Muscle of arm (tissue), 12 donors: ENCODE data around the gene MPC1L. TPM values are rescaled to one million over a fixed set of nuclear protein-coding genes. Genes with fewer than 3 reads are reported as not detected.

Source experiments
- DNase-seq: peaks from one replicate; pipeline ENCODE4 v3.0.0-alpha.2; 2013
- polyA plus RNA-seq, 12 donors: library from polyadenylated mRNA; unstranded; fragments of 120-200 nt; gene quantifications; one replicate each; pipeline ENCODE4 v1.2.1, GENCODE V29; 2013; ENCODE audit not compliant: insufficient read length in 12 of 12

The MPC1L gene
- polyA plus RNA-seq, 12 donors: not detected

DNA sequence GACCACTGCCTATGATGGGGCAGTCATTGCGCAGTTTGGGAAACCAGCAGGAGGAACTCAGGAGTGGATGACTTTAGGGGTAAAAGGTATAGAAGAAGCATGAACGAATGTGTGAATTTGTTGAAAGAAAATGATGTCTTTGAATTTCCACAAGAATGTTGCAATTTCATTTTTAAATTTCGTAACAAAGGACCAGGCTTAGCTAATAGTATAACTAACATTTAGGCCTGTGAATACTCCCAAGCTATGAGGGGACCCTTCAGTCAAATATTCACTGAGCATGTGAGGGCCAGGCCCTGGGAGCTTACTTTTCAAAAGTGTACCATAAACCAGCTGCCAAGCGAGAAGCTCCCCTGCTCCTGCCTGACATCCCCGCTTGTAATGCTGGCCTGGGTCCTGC lies 5.3 kb downstream of the MPC1L start:
- DNase-seq: no peak

DNA sequence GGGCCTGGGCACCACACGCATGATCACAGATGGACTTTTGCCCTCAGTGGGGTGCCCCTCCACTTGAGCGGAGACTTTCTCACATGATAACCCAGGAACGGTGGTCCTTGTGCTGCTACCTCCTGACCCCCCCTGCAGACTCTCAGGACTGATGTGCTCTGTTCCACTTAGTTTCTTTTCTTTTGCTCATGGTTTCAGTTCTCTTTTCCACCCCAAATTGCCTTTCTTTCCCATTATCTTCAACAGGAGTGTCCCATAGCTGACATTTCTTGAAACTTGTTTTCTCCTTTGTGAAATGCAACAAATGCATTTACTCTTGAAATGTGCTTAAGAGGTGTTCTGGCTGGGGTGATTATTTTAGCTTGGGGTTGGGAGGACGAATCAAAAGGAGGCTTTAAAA lies 9.0 kb downstream of the MPC1L start:
- DNase-seq: no peak

DNA sequence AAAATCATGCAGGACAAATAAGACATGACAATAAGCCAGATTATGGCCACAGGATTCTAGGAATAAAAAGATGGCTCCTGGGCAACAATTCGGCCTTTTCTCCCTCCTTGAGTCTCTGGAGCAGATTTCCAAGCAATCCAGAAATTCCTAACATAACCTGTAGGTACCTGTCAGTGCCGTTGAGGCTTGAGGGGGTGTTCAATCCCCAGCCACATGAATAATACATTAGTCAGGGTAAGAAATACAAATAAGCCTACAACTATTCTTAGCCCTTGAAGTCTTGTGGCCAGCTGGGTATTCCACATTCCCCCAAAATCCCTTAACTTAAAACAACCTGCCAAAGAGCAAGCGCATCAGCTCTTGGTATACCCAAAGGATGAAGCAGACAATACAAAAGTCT lies 14.5 kb downstream of the MPC1L start:
- DNase-seq: no peak

DNA sequence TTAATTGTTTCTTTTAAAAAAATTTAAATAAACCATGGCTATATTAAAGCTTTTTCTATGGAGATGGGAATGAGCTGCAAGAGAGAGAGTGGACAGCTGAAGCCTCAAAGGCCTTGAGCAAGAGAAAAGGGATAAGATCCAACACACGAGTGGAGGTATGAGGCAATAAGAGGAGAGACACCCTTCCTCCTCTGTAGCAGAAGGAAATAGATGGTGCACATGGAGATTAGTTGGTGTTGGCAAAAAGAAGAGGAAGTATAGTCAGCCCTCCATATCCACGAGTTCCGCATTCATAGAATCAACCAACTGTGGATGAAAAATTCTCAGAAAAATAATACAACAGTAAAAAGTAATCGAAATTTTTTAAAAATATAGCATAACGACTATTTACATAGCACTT lies 20.9 kb downstream of the MPC1L start:
- no peak for DNase-seq

DNA sequence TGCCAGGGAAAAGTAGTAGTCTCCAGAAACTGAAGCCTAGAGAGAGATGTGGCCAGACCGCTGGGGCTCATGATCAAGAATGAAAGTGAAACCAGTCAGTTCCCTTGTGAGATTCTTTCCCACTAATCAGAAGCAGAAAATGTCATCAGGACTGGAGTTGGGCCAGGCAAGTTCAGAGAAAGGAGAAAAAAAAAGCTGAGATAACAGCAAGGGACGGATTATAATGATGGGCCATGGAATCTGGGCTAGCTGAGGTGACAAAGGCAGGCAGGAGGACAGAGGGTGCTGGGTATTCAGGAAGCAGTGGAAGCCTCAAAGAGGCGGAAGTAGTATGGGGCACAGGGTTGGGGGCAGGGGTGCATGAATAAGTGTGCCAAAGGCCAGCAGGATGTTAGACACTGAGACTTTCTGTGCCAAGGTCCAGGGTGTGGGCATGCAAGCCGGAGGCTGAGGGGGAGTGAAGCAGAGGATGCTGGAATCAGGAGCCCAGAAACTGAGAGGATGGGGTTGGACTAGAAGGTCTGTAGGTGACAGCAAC lies 21.7 kb downstream of the MPC1L start:
- no peak for DNase-seq

DNA sequence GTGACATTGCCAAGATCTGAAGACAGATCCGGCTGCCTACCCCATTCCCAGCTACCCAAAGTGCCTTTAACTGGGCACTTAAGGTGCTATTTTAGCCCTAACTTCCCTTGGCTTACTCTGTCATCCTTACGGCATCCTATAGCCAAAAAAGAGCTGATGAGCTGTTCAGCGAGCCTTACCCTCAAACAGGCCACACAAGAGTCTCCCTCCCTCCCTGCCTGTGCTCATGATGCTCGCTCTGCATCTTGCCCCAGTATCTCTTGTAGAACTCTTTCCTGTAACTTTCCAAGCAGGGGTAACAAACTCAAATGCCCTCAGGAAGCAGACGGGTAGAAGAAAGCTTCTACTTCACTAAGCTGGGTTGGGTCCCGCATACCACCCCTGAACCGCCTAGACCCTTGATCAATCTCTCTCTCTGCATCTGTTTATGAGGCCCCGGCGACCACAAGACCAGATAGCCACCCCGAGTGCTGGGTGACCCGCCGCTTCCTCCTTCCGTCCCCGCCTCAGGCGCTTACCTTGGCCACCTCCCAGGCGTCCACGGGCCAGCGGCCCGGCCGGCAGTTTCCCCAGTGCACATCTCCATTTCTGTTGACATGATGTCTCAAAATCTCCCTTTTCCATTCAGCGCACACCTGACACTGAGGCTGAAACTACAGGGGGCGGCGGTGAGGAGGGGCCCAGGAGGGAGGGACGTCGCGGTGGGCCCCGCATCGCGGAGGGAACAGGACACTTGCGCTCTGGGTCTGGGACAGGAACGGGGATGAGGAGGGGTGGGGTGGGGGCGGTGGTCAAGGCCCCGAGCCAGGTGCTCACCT lies 23.5 kb downstream of the MPC1L start:
- DNase-seq: no peak

DNA sequence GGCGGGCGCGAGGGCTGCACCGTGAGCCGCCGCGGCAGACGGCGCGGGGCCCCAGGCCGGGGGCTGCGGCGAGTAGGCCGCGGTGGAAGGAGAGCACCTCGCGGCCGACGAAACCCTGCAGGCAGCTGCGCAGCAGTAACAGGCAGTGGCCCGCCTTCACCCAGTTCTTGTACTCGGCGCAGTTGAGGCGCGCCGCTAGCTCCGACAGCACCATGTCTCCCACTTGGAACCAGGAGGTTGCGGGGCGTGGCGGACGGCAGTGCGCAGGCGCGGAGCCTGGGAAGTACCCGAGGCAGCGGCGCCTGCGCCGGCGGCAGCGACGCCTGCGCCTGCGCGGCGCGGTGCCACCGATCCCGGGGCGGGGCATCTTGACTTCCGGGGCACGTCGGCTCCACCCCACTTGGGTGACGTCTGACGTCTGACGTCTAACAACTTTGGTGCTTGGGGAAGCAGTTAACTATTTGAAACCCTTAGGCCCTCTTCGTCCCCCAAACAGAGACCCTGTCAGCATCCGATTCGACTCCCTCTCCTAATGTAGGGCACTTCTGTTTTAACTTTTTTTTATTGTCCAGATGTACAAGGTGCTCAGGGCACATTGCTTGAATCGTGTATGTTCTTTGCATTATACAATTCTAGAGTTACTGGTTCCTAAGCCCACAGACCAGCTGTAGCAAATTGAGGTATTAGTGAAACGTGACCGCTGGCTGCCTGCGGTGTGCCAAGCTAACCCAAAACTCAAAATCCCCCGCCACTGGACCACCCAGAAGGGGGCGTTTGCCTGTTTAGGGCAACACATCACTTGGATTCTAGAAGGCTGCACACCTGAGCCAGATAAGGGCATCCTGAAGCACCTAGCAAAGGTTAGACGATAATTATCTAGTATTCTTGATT lies 24.3 kb downstream of the MPC1L start, which contains the start of gene CXorf38:
Gene CXorf38 (minus strand): TSS at position 255 of the 891 bp plus-strand sequence. CDS start 41 bp downstream, at position 214.
- peak; percentile 91 for DNase-seq

DNA sequence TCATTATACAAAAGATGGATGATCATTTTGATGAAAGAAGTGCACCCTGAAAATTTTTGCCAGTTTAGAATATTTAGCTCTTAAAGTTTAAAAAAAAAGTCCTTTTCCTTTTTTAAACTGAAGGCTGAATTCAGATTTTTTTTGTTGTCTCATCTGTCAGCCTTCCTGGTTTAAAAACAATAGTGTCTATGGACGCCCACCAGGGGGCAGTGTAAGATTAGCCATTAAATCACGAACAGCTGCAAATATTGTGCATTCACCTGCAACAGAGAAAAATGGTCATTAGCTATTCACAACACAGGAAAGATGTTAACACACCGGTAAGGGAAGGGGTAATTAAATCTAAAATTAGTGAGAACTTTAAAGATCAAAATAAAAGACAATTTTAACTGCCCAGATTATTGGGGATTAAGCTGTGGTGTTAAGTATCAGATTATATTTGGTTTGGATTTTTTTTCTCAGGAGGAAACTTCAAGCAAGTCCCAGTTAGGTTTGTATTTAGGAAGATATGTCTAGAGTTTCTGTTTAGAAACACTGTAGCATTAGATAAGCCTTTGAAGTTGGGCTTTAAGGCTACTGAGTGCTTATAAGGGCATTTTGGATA lies 28.5 kb downstream of the MPC1L start:
- peak; percentile 69 for DNase-seq

DNA sequence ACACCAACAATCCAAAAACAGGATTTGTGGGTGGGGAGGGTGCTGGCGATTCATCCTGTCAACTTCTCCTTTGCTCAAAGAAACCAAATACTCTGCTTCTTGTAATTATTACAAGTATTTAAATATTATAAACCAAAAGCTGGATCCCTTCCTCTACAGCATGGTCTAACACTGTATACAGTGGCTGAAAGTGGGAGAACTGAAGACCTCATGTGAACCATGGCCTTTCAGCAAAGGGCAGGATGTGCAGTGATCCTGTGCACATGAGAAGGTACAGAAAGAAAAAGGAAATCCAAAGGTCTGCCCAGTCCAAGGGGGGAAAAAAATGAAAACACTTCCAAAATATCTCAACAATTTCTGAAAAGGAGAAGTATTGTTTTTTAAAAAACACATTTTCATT lies 29.4 kb downstream of the MPC1L start:
- no peak for DNase-seq

DNA sequence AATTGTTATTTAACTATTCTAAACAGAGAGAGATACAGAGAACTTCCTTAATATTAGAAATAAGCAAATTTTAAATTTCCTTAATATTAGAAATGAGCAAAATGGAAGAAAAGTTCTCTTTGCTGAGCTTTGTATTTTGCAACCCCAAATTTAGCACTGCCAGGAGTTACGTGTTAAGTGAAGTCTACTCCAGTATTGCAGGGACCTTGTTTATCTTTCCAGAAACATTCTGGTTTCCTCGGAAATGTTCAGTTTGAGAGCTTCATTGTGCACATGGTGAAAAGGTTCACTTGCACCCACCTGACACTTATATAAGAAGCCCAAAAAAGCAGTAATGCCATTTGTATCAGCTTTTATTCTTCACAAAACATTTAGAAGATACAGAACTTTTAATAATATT lies 30.3 kb downstream of the MPC1L start:
- no peak for DNase-seq

DNA sequence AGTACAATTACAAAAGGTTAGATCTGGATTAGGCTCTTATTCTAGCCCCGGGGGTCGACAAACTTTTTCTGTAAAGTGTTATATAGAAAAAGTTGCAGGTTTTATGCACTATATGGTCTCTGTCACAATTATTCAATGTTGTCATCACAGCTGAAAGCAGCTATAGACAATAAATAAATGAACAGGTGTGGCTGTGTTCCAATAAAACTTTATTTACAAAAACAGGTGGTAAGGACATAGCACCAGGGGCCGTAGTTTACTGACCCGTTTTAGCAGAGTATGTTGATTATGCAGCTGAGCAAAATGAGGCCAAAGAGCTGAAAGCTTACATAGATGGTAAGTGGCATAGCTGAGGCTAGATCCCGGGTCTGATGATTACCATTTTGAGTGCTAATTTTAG lies 37.2 kb downstream of the MPC1L start:
- DNase-seq: no peak

DNA sequence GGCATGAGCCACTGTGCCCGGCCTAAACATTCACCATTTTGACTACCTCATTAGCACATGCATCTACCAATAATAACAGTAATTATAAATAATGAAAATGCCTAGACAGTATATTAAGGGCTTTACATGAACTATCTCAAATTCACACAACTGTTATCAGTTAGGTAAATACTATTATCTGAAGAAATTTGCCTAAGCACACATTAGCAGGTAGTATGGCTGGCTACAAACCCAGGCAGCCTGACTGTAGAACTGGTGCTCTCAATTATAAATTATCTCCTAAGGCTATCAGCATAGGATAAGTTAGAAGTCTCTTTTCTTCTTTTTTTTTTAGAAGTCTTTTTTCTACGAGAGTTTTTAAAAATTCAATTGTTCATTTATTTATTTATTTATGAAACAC lies 38.3 kb downstream of the MPC1L start:
- no peak for DNase-seq

DNA sequence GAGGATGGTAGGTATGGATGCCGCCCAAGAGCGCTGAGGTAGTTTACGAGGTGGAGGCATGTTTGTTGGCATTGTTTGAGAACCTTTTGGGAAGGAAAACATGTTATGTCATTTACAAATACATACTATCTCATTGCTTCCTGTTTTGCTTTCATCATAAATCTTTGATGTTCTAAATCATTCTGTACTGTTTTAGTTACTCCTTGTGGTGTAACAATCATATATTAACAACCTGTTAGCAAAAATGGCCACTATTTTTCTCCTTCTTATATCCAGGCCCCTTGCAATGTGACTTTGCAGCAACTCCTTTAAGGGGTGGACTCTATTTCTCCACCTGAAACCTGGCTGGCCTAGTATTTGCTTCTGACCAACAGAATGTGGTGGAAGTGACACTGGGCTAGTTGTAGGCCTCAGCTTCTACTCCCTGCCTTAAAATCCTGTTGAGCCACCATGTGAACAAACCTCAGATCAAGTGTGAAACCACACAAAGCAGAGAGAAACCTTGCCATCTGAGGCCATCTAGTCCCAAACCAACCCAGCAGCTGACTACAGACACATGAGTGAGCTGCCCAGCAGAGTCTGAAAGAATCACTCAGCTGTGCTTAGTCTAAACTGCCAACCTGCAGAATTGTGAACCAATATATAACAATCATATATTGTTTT lies 40.0 kb downstream of the MPC1L start:
- no peak for DNase-seq

DNA sequence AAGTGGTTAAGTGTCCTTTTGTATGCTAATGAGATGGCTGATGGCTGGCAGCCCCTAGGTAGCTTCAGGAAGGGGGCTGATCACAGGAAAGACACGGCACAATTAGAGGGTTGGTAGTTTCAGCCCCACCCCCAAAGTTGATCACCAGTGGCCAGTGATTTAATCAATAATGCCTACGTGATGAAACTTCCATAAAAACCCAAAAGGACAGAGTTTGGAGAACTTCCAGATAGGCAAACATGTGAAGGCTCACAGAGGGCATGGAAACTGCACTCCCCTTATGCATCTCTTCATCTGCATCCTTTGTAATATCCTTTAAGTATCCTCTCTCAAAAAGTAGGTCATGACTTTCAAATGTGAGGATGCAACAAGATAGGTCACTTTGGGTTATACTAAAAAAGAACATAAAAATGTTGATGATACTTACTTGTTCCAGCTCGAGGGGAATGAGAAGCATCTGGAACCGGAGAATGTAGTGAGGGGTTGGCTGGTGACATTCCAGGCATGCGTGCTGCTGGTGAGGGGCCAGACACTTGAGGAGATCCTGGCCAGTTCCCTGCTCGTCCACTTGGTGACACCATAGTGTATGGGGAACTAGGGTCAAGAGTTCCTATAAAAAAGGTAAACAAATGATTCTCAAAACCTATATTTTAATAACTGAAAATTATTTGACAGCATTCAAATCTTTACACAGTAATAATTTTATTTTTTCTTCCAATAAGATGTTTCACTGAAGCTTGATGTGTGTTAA lies 40.8 kb downstream of the MPC1L start:
- DNase-seq: no peak

DNA sequence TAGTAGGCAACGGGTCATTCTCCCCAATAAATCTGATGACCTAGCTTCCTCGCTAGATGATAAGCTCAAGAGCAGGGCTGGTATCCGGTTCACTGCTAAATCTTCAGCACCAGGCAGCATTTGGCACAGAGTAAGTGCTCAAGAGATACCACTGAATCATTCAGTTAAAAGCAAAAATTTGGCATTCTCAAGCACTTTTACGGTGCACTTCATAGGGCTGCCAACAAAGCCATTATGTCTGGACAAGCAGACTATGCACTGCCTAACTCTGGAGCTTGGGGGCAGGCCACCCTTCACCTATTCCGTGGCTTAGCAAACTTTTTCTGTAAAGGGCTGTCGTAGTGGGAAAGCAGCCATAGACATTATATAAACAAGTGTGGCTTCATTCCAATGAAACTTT lies 47.9 kb downstream of the MPC1L start:
- no peak for DNase-seq

Other genes with a start within 250 kb of the MPC1L start
- 100 to 1,000 TPM in 1 of 12 donors, 10 to 100 TPM in 10, not detected in 1; 66.9 to 106 (median 82.1) TPM for gene ATP6AP2, start 42.5 kb upstream of the MPC1L start, polyA plus RNA-seq
- 1 to 10 TPM in 11 of 12 donors, not detected in 1; 6.0 to 8.9 (median 7.5) TPM for gene CXorf38, start 24.1 kb downstream of the MPC1L start, polyA plus RNA-seq
- 10 to 100 TPM in 11 of 12 donors, not detected in 1; 23.0 to 64.7 (median 38.1) TPM for gene MED14, start 112.1 kb downstream of the MPC1L start, polyA plus RNA-seq